ENCODE measurements around the gene ADCY2.

ADCY2 gene

DNA sequence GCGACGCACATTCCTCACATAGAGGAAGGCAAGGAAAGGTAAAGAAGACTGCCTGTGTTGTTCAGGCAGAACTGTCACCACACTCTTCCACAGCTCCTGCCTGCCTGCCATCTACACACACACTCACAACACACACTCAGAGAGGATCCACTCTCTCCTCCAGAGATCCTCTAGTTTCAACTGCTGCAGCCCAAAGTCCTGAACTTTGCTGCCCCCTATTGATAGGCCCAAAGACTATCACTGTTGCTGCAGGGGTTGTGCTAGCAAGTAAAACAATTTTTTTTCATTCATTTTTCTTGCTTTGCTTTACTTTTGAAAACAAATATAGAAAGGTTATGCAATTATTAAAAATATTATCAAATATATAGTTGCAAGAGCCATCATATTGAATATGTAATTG, 460.9 kb downstream of the ADCY2 start:
- no peak for DNase-seq (ENCODE audit: extremely low read depth, low read depth)
- H3K4me3 ChIP-seq (replicated peaks; ENCODE audit: low read depth, low read length), result no peak overlapping the region
- TF ChIP-seq, protein P1, sequence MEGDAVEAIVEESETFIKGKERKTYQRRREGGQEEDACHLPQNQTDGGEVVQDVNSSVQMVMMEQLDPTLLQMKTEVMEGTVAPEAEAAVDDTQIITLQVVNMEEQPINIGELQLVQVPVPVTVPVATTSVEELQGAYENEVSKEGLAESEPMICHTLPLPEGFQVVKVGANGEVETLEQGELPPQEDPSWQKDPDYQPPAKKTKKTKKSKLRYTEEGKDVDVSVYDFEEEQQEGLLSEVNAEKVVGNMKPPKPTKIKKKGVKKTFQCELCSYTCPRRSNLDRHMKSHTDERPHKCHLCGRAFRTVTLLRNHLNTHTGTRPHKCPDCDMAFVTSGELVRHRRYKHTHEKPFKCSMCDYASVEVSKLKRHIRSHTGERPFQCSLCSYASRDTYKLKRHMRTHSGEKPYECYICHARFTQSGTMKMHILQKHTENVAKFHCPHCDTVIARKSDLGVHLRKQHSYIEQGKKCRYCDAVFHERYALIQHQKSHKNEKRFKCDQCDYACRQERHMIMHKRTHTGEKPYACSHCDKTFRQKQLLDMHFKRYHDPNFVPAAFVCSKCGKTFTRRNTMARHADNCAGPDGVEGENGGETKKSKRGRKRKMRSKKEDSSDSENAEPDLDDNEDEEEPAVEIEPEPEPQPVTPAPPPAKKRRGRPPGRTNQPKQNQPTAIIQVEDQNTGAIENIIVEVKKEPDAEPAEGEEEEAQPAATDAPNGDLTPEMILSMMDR (IDR thresholded peaks at IDR 0.05; ENCODE audit: low read depth, low read length, missing control alignments), result peak; percentile 70

DNA sequence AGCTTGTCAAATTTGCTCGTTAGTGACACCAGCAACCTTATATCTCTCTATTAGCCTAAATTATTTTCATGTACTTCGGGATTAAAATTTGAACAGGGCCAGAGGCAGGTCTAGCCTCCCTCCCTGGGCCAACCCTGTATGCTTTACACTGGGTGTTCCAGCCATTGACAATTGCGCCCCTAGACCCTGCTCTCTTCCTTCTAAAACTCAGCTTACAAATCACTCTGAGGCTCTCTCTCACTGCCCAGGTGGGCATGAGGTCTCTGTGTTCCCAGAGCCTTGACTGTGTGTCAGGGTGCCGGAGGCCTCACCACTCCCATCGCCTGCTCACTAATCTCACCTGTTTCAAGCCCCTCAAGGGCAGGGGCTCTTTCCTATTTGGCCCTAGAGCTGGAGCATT, 461.4 kb downstream of the ADCY2 start:
- DNase-seq (ENCODE audit: extremely low read depth, low read depth), result no peak
- H3K4me3 ChIP-seq (replicated peaks; ENCODE audit: low read depth, low read length), result no peak overlapping the region
- TF ChIP-seq, protein P1 (IDR thresholded peaks at IDR 0.05; ENCODE audit: low read depth, low read length, missing control alignments), result no peak

DNA sequence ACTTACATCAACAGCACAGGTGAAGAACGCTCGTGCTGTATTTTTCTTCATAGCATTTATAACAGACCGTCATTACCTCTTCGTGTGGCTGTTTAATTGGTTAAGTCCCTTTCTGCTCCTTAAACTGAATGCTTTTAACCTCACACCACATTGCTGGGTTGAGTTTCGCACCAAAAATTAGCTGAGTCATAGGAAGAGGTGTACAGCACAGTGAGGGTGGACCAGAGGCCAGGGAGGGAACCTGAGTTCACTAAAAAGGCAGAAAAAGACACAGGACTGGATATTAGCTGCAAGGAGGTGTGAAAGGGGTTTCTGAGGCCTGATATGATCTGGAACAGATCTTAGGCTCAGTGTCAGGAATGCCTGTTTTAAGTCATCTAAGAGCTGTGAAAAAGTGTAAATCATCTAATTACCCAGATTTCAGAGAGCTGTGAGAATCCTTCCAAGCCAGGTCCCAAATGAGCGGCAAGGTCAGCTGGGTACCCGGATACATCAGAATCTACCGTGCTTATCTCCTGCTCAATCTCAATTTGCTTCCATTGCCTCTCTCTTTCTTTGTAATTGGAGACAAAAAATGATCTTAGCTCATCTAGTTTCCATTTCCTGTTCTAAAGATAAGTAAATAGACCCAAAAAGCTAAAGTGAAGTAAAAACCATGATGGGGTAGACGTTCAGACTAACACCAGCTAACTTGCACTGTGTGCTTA, 462.1 kb downstream of the ADCY2 start:
- DNase-seq (ENCODE audit: extremely low read depth, low read depth), result no peak
- H3K4me3 ChIP-seq (replicated peaks; ENCODE audit: low read depth, low read length), result no peak overlapping the region
- TF ChIP-seq, protein P1 (IDR thresholded peaks at IDR 0.05; ENCODE audit: low read depth, low read length, missing control alignments), result no peak

DNA sequence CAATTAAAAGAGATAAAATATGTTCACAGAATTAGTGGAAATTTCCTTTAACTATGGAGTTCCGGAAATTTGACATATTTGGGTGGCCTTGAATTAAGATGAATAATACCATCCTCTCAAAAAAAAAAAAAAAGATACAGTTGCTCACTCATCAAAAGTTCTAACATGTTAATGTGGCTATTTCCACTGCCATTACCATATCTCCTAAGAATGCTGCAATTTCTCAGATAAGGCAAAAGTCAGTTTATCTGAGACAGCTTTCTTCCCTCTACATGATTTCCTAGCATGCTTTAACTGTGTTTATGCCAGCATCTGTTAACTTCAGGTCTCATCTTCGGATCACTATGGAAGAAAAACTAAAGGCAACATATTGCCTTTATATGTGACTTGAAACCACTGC, 470.3 kb downstream of the ADCY2 start:
- no peak for DNase-seq (ENCODE audit: extremely low read depth, low read depth)
- no peak overlapping the region for H3K4me3 ChIP-seq (replicated peaks; ENCODE audit: low read depth, low read length)
- TF ChIP-seq, protein P1 (IDR thresholded peaks at IDR 0.05; ENCODE audit: low read depth, low read length, missing control alignments), result no peak

DNA sequence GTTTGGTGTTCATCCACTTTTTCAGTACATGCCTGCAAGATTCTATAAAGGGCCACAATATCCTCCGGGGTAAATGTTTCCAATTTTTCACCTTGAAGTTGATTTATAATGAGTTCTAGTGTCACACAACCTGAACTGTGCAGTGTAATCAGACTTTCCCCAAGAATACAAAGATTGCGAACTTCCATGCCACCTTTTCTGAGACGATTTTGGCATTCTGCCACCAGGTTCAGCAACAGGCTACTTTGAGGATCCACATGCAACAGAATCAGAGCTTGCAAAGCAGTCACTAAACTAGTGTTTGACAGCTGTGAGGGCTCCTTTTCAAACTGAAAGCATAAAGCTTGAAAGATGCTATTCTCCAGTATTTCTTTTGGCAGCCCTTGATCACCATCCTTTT, 471.3 kb downstream of the ADCY2 start:
- TF ChIP-seq, protein P1 (IDR thresholded peaks at IDR 0.05; ENCODE audit: low read depth, low read length, missing control alignments), result no peak
- peak overlapping the region; percentile 90; the same call in 1 of the 2 replicates for H3K4me3 ChIP-seq (replicated peaks; ENCODE audit: low read depth, low read length)

DNA sequence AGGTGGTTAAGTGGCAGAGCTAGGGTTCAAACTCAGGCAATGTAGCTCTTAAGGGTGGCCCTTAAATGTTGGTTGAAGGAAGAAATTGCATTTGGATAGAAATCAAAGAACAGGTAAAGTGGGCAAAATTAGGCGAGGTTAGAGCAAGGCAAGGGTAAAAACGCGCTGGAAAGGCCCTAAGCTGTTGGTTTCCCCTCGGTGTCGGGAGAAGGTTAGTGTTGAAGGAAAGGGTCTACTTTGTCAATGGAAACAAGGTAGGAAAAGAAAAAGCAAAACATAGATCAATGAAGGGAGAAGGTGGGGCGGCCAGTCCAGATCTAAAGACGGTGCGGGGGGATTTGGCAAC, 472.5 kb downstream of the ADCY2 start:
- TF ChIP-seq, protein P1 (IDR thresholded peaks at IDR 0.05; ENCODE audit: low read depth, low read length, missing control alignments), result no peak
- DNase-seq (ENCODE audit: extremely low read depth, low read depth), result no peak
- peak overlapping the region; percentile 90 for H3K4me3 ChIP-seq (replicated peaks; ENCODE audit: low read depth, low read length)

More for the DNA sequence above, 471.3 kb downstream of the ADCY2 start:
- no peak for DNase-seq (ENCODE audit: extremely low read depth, low read depth)
